B cell (primary cell): ENCODE measurements around the gene RTTN. TPM values are rescaled to one million over a fixed set of nuclear protein-coding genes. Genes with fewer than 3 reads are reported as not detected.

Source experiments
- ATAC-seq: fragments of 200-7000 bp; cut with Tn5 transposase; one replicate; pipeline ENCODE4 v1.10.0; 2021; ENCODE audit warnings: low read depth, mild to moderate bottlenecking, moderate number of reproducible peaks, moderate library complexity
- CTCF ChIA-PET: fragments of 350-600 bp; sonication (Branson Sonifier 250); formaldehyde crosslinking; loops from one replicate; lab custom pipeline; 2021; ENCODE audit warnings: antibody characterized with exemption, inconsistent platforms; lab: Charles Lee
- POLR2A ChIA-PET: fragments of 350-600 bp; sonication (Branson Sonifier 250); formaldehyde crosslinking; loops from one replicate; lab custom pipeline; 2021; ENCODE audit warnings: antibody characterized with exemption; lab: Charles Lee
- DNase-seq: peaks from one replicate; pipeline ENCODE4 v3.0.0; 2013
- H2AFZ ChIP-seq: 2 replicates; pipeline ENCODE4 v1.6.1; 2012; ENCODE audit warnings: mild to moderate bottlenecking, low read depth, low read length; ENCODE audit not compliant: insufficient read depth, poor library complexity, severe bottlenecking
- H3K27ac ChIP-seq, 2 donors: 1 replicate in 1 of 2; 2 replicates in 1 of 2; pipeline ENCODE4 v1.5.1; 2012 to 2013; ENCODE audit warnings: low read length in 2 of 2, mild to moderate bottlenecking in 2 of 2, moderate library complexity in 1 of 2
- H3K27me3 ChIP-seq, 4 experiments: fragments of 200-600 bp in 1 of 4; sonication (generic) in 1 of 4; replicated peaks in 1 of 4; 1 replicate in 2 of 4; 2 replicates in 2 of 4; pipeline versions ENCODE4 v1.6.1 to v1.7.0; 2013 to 2016; ENCODE audit warnings: low read length in 3 of 4, mild to moderate bottlenecking in 2 of 4, mixed read lengths in 1 of 4, moderate library complexity in 1 of 4; ENCODE audit not compliant: insufficient read depth in 4 of 4, control insufficient read depth in 3 of 4; ENCODE audit errors: control extremely low read depth in 1 of 4
- H3K36me3 ChIP-seq, 2 experiments: replicated peaks in 1 of 2; 1 replicate in 1 of 2; 2 replicates in 1 of 2; pipeline versions ENCODE4 v1.6.1 to v1.7.1; 2013; ENCODE audit warnings: low read length in 1 of 2; ENCODE audit not compliant: insufficient read depth in 2 of 2, control insufficient read depth in 1 of 2; ENCODE audit errors: control extremely low read depth in 1 of 2, extremely low read depth in 1 of 2
- H3K4me1 ChIP-seq, 2 donors: fragments of 200-600 bp in 1 of 2; sonication (generic) in 1 of 2; 1 replicate in 1 of 2; 2 replicates in 1 of 2; pipeline versions ENCODE4 v1.5.1 to v1.6.1; 2013 to 2017; ENCODE audit warnings: low read length in 2 of 2; ENCODE audit not compliant: control insufficient read depth in 2 of 2, insufficient read depth in 2 of 2
- H3K4me2 ChIP-seq: replicated peaks from 2 replicates; pipeline ENCODE3; 2012; ENCODE audit warnings: mild to moderate bottlenecking, low read depth, low read length; ENCODE audit not compliant: poor library complexity, severe bottlenecking
- H3K4me3 ChIP-seq, 5 experiments: fragments of 200-600 bp in 1 of 5; sonication (generic) in 1 of 5; 1 replicate in 3 of 5; 2 replicates in 2 of 5; pipeline versions ENCODE4 v1.5.1 to v1.7.0; 2011 to 2016; ENCODE audit warnings: low read length in 4 of 5, mild to moderate bottlenecking in 4 of 5, low read depth in 2 of 5, control low read depth in 1 of 5, moderate library complexity in 1 of 5; ENCODE audit not compliant: insufficient read depth in 1 of 5; ENCODE audit errors: control extremely low read depth in 1 of 5, extremely low read depth in 1 of 5
- H3K79me2 ChIP-seq: fragments of 200-600 bp; sonication (generic); one replicate; pipeline ENCODE4 v1.6.0; 2016; ENCODE audit warnings: low read length; ENCODE audit not compliant: control insufficient read depth, insufficient read depth
- H3K9ac ChIP-seq: fragments of 200-600 bp; sonication (generic); 2 replicates; pipeline ENCODE4 v1.6.1; 2017; ENCODE audit warnings: mild to moderate bottlenecking, low read length, moderate library complexity
- H3K9me3 ChIP-seq, 3 donors: one replicate each; pipeline versions ENCODE4 v1.6.1 to v1.7.1; 2013; ENCODE audit warnings: low read length in 2 of 3; ENCODE audit not compliant: control insufficient read depth in 2 of 3, insufficient read depth in 1 of 3; ENCODE audit errors: control extremely low read depth in 1 of 3
- H4K20me1 ChIP-seq: 2 replicates; pipeline ENCODE4 v1.6.0; 2012; ENCODE audit warnings: mild to moderate bottlenecking, low read length; ENCODE audit not compliant: insufficient read depth, control insufficient read depth, poor library complexity, severe bottlenecking
- H3K27ac Mint-ChIP-seq: one replicate; pipeline ENCODE4 v1.8.0; 2021; ENCODE audit warnings: mixed read lengths
- H3K27me3 Mint-ChIP-seq: one replicate; pipeline ENCODE4 v1.8.0; 2021; ENCODE audit warnings: mixed read lengths
- H3K4me1 Mint-ChIP-seq: one replicate; pipeline ENCODE4 v1.8.0; 2021; ENCODE audit warnings: mixed read lengths
- H3K4me3 Mint-ChIP-seq: one replicate; pipeline ENCODE4 v1.8.0; 2021; ENCODE audit warnings: mixed read lengths
- H3K9me3 Mint-ChIP-seq: one replicate; pipeline ENCODE4 v1.8.0; 2022; ENCODE audit warnings: mixed read lengths; ENCODE audit not compliant: insufficient read depth
- EZH2 ChIP-seq: IDR thresholded peaks from 2 replicates; pipeline ENCODE4 v1.6.1; 2012; ENCODE audit warnings: borderline replicate concordance, low read depth, mild to moderate bottlenecking, moderate library complexity, low read length; ENCODE audit not compliant: insufficient read depth, poor library complexity, severe bottlenecking
- WGBS: methylation state at CpG from one replicate; pipeline ENCODE4 v1.1.5; 2013; ENCODE audit warnings: missing lambda C conversion rate; ENCODE audit not compliant: insufficient coverage; 5-methylcytosine and 5-hydroxymethylcytosine counted together
- intact Hi-C: fragments of 100-400 bp; cut with micrococcal nuclease; formaldehyde crosslinking; loops from one replicate; pipeline ENCODE4 v1.10.0; 2022
- polyA plus RNA-seq: library from polyadenylated mRNA; depleted of rRNA; stranded (reverse); fragments of >200 nt; gene quantifications from 2 replicates; pipeline ENCODE4 v1.2.3, GENCODE V29; 2012
- total RNA-seq, 2 donors: library from RNA; stranded (reverse); fragments of 120-200 nt in 1 of 2; gene quantifications; 1 replicate in 1 of 2; 2 replicates in 1 of 2; pipeline versions ENCODE4 v1.2.3 to v1.2.4, GENCODE V29; 2013 to 2022
- TF ChIP-seq, protein P1 (sequence below): fragments of 200-600 bp; IDR thresholded peaks from one replicate; pipeline ENCODE4 v1.8.0; 2022; ENCODE audit warnings: antibody characterized with exemption, mild to moderate bottlenecking

RTTN gene
- total and polyA plus RNA-seq, 2 donors (not counting 1 experiment from before 2014, with no cell fraction given), result 10.0 to 41.2 TPM

GRCh38 chr18:70169747-70170146, 35.7 kb downstream of the RTTN start:
- Histone ChIP-seq H3K9ac (no peak overlapping the region), H2AFZ (no peak overlapping the region), H4K20me1 (no peaks in the 10 kb centered on the region), H3K27me3 (no peaks in the 10 kb centered on the region), H3K27ac (no peak overlapping the region), H3K4me3 (no peak overlapping the region), H3K36me3 (peaks cover 0 to 8% of the 10 kb centered on the region in 2 experiments), H3K79me2 (no peaks in the 10 kb centered on the region), H3K4me1 (no peaks in the 10 kb centered on the region), H3K4me2 (no peak overlapping the region), H3K9me3 (no peaks in the 10 kb centered on the region)
- H3K4me1 Mint-ChIP-seq, result no peaks in the 10 kb centered on the region
- H3K9me3 Mint-ChIP-seq, result no peaks in the 10 kb centered on the region
- DNase-seq, result no peak
- no peak for ATAC-seq
- WGBS, result no CpG with 5 or more reads among the region's 4 CpGs
- POLR2A ChIA-PET, result no interaction called here
- H3K4me3 Mint-ChIP-seq, result no peak overlapping the region
- no peak overlapping the region for H3K27ac Mint-ChIP-seq
- intact Hi-C loops, result no loop called here
- TF ChIP-seq, protein P1, sequence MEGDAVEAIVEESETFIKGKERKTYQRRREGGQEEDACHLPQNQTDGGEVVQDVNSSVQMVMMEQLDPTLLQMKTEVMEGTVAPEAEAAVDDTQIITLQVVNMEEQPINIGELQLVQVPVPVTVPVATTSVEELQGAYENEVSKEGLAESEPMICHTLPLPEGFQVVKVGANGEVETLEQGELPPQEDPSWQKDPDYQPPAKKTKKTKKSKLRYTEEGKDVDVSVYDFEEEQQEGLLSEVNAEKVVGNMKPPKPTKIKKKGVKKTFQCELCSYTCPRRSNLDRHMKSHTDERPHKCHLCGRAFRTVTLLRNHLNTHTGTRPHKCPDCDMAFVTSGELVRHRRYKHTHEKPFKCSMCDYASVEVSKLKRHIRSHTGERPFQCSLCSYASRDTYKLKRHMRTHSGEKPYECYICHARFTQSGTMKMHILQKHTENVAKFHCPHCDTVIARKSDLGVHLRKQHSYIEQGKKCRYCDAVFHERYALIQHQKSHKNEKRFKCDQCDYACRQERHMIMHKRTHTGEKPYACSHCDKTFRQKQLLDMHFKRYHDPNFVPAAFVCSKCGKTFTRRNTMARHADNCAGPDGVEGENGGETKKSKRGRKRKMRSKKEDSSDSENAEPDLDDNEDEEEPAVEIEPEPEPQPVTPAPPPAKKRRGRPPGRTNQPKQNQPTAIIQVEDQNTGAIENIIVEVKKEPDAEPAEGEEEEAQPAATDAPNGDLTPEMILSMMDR, result no peak
- no peak for TF ChIP-seq EZH2
- H3K27me3 Mint-ChIP-seq, result no peaks in the 10 kb centered on the region
- CTCF ChIA-PET, result interaction anchor here (1.3 kb wide), 1 partner anchor 26 kb away, joined by 4 read pairs; no protein-coding TSS in a partner anchor

GRCh38 chr18:70166668-70167067, 38.8 kb downstream of the RTTN start:
- DNase-seq, result no peak
- H3K4me1 Mint-ChIP-seq, result no peaks in the 10 kb centered on the region

More at GRCh38 chr18:70166668-70167067, 38.8 kb downstream of the RTTN start:
- Mint-ChIP-seq H3K27ac (no peak overlapping the region), H3K27me3 (no peaks in the 10 kb centered on the region), H3K4me3 (no peak overlapping the region), H3K9me3 (no peaks in the 10 kb centered on the region)
- ChIA-PET CTCF (no interaction called here), POLR2A (no interaction called here)
- no CpG with 5 or more reads among the region's 3 CpGs for WGBS
- intact Hi-C loops, result no loop called here
- TF ChIP-seq, protein P1, result no peak
- TF ChIP-seq EZH2, result no peak
- Histone ChIP-seq H4K20me1 (no peaks in the 10 kb centered on the region), H3K36me3 (peaks cover 0 to 15% of the 10 kb centered on the region in 2 experiments), H3K4me3 (no peak overlapping the region), H3K9me3 (peaks cover 0 to 2% (median 0%) of the 10 kb centered on the region in 3 donors), H3K79me2 (no peaks in the 10 kb centered on the region), H3K4me1 (no peaks in the 10 kb centered on the region), H2AFZ (no peak overlapping the region), H3K27ac (no peak overlapping the region), H3K9ac (no peak overlapping the region), H3K4me2 (no peak overlapping the region), H3K27me3 (no peaks in the 10 kb centered on the region)
- ATAC-seq, result no peak
